ENCODE results near the gene TGFBR3. TPM values are rescaled to one million over a fixed set of nuclear protein-coding genes. Genes with fewer than 3 reads are reported as not detected.

Gene TGFBR3
- total and polyA plus RNA-seq, 2 of the 8 experiments (the other 6 are each of a cell fraction or from before 2014, with no cell fraction given): 2.0 to 6.1 TPM

- H3K79me2 ChIP-seq (ENCODE audit: control insufficient read depth in 1 of 2, insufficient read depth in 2 of 2, low read length in 2 of 2): no peaks in the 10 kb centered on the region
- H3K4me2 ChIP-seq (ENCODE audit: insufficient read depth in 1 of 2, low read depth in 2 of 2, low read length in 2 of 2): no peak overlapping the region
- H4K20me1 ChIP-seq (replicated peaks in 1 of 2; ENCODE audit: control insufficient read depth in 1 of 2, insufficient read depth in 2 of 2, low read length in 2 of 2): no peaks in the 10 kb centered on the region
- WGBS, 2 experiments (ENCODE audit: extremely low coverage in 1 of 2, insufficient coverage in 1 of 2, insufficient read length in 1 of 2, insufficient replicate concordance in 2 of 2, low coverage in 1 of 2, low lambda C conversion rate in 2 of 2, missing lambda C conversion rate in 1 of 2): 90% methylated on average over 2 of the region's 2 CpGs; no CpG with 5 or more reads in 1 of the 2 experiments
- no peak overlapping the region for H2BK5ac ChIP-seq (ENCODE audit: low read depth, low read length)
- no peaks in the 10 kb centered on the region for H3K36me3 ChIP-seq (ENCODE audit: control insufficient read depth in 2 of 4, insufficient read depth in 4 of 4, low read length in 3 of 4)
- no peak overlapping the region for H2BK120ac ChIP-seq (replicated peaks; ENCODE audit: low read depth, low read length)
- no peak for DNase-seq (ENCODE audit: low read depth in 1 of 2, low spot score in 2 of 2)
- H3K27ac ChIP-seq (ENCODE audit: low read depth, low read length): no peak overlapping the region
- no peak overlapping the region for H3K18ac ChIP-seq (ENCODE audit: extremely low read depth, low read length)
- no peak for FAIRE-seq
- H3K23ac ChIP-seq (ENCODE audit: insufficient read length): no peak overlapping the region
- ChIA-PET CTCF (ENCODE audit: partially characterized antibody) (interaction anchor here (0.8 to 1.0 kb wide), 2 partner anchors 17 to 44 kb away, joined by 3 read pairs; no protein-coding TSS in a partner anchor), POLR2A (ENCODE audit: partially characterized antibody) (no interaction called here)
- no peak overlapping the region for H4K8ac ChIP-seq (ENCODE audit: extremely low read depth, insufficient read depth, low read length)
- no peak overlapping the region for H4K5ac ChIP-seq (ENCODE audit: insufficient read length, low read depth, low read length)
- H2AFZ ChIP-seq (ENCODE audit: low read length): no peak overlapping the region
- no peak overlapping the region for H3K9ac ChIP-seq (replicated peaks in 1 of 4; ENCODE audit: extremely low read depth in 1 of 4, low read depth in 3 of 4, low read length in 3 of 4)
- no peaks in the 10 kb centered on the region for H3K9me3 ChIP-seq (ENCODE audit: insufficient read depth in 2 of 2, low read depth in 1 of 2, low read length in 1 of 2)
- no peak overlapping the region for H3K56ac ChIP-seq (replicated peaks; ENCODE audit: insufficient read length, low read depth, low read length)
- no peak overlapping the region for H3K4me3 ChIP-seq (ENCODE audit: extremely low read depth in 1 of 4, insufficient read depth in 2 of 4, low read depth in 3 of 4, low read length in 4 of 4)
- H3K23me2 ChIP-seq (ENCODE audit: low read depth, low read length): no peaks in the 10 kb centered on the region
- H3K14ac ChIP-seq (ENCODE audit: insufficient read length): no peak overlapping the region
- H3K27me3 ChIP-seq (replicated peaks in 1 of 4; ENCODE audit: control insufficient read depth in 3 of 4, extremely low read depth in 1 of 4, insufficient read depth in 3 of 4, low read length in 3 of 4): no peaks in the 10 kb centered on the region
- no peaks in the 10 kb centered on the region for H3K79me1 ChIP-seq (ENCODE audit: low read depth, low read length)
- no peak overlapping the region for H2AK5ac ChIP-seq (ENCODE audit: low read depth, low read length)
- no peak overlapping the region for H3K4ac ChIP-seq (replicated peaks; ENCODE audit: insufficient read length, low read depth, low read length)
- no peak overlapping the region for H2BK20ac ChIP-seq (ENCODE audit: low read length)
- no peak overlapping the region for H4K91ac ChIP-seq (replicated peaks; ENCODE audit: insufficient read length, low read length)
- TF ChIP-seq SP2 (IDR thresholded peaks at IDR 0.05; ENCODE audit: low read length) (no peak), POU5F1 (IDR thresholded peaks at IDR 0.05; ENCODE audit: low read depth, low read length) (no peak), POLR2A (IDR thresholded peaks at IDR 0.05; ENCODE audit: control extremely low read depth in 1 of 2, low read depth in 2 of 2, low read length in 2 of 2) (no peak), BACH1 (IDR thresholded peaks at IDR 0.05; ENCODE audit: low read length) (no peak), CHD2 (IDR thresholded peaks at IDR 0.05; ENCODE audit: low read length) (no peak), CHD1 (IDR thresholded peaks at IDR 0.05; ENCODE audit: low read depth, low read length) (no peak), ZNF274 (IDR thresholded peaks at IDR 0.05; ENCODE audit: borderline replicate concordance, extremely low read depth, low read length) (no peak), HDAC2 (IDR thresholded peaks at IDR 0.05; ENCODE audit: borderline replicate concordance in 1 of 2, low read depth in 2 of 2, low read length in 2 of 2) (no peak), SUZ12 (IDR thresholded peaks at IDR 0.05; ENCODE audit: low read length) (no peak), SRF (IDR thresholded peaks at IDR 0.05; ENCODE audit: low read depth, low read length) (no peak), HDAC6 (IDR thresholded peaks at IDR 0.05; ENCODE audit: low read depth, low read length) (no peak), RXRA (IDR thresholded peaks at IDR 0.05; ENCODE audit: insufficient read depth, low read depth, low read length) (no peak), SIN3A (conservative IDR thresholded peaks at IDR 0.05 in 1 of 2, IDR thresholded peaks at IDR 0.05 in 1 of 2; ENCODE audit: low read depth in 1 of 2, low read length in 2 of 2) (no peak), GTF2F1 (IDR thresholded peaks at IDR 0.05; ENCODE audit: borderline replicate concordance, low read depth, low read length) (no peak), TAF1 (IDR thresholded peaks at IDR 0.05; ENCODE audit: low read depth, low read length) (no peak)
- H2BK12ac ChIP-seq (ENCODE audit: low read depth, low read length): no peak overlapping the region
- no peaks in the 10 kb centered on the region; a peak in 2 of 7 replicates for H3K4me1 ChIP-seq (replicated peaks in 1 of 4; ENCODE audit: control insufficient read depth in 3 of 4, insufficient read depth in 4 of 4, low read length in 3 of 4)
- H2BK15ac ChIP-seq (ENCODE audit: low read length): no peak overlapping the region
These were observed 38.1 kb downstream of the TGFBR3 start for GRCh38 chr1:91847851-91848250.

Measured in H1 (cell line).